Heart left ventricle (tissue), 13 donors: ENCODE data around the gene ST6GALNAC4.

Experiments used
- CTCF ChIP-seq, 12 donors: fragments of 200-600 bp; sonication (generic) in 4 of 12; IDR thresholded peaks; one replicate each; pipeline versions ENCODE4 v1.5.0 to v1.8.0; 2018 to 2022; ENCODE audit warnings: antibody characterized with exemption in 12 of 12, mild to moderate bottlenecking in 5 of 12
- POLR2A ChIP-seq, 2 donors: fragments of 450-650 bp; IDR thresholded peaks; one replicate each; pipeline ENCODE4 v1.6.1; 2017; ENCODE audit warnings: antibody characterized with exemption in 2 of 2, mild to moderate bottlenecking in 2 of 2, moderate library complexity in 2 of 2
- donor health status: ischemic (EF 13 %, LVEDD 7.1; RV severe dilation, severe dysfunction).
- donor health status: DM: no; HTN: yes; CAD: no.
- donor health status: DM: no; HTN: no; CAD: no.
- donor health status: ischemic (EF 25% LVEDD 6.9; RV normal size, moderate dysfunction).
- donor health status: ischemic (EF 25% LVEDD 5.7; RV mildly dilated, moderate dysfunction).
- donor health status: ischemic (EF 35%, LVEDD 5.7; RV mildly dilated, moderate dysfunction).
- donor health status: nonischemic (EF 11% LVEDD 7.7; RV severe dilation, severe dysfunction).
- donor health status: DM: yes; HTN: yes; CAD: no.
- donor health status: PGD.
- donor health status: ischemic (EF 29% LVEDD 5.4; RV normal size, mild dysfunction).
- donor health status: nonischemic (EF 23%, LVEDD 6.1; RV moderate dilation, normal function).

GRCh38 chr9:127880143-127880542 is 36.7 kb downstream of the ST6GALNAC4 start:
- TF ChIP-seq CTCF (IDR thresholded peaks at IDR 0.05) (no peak), POLR2A (IDR thresholded peaks at IDR 0.05) (no peak)
